Measurements from ENCODE around the gene IPO8.
"Not testable (repeated sequence)": the region's sequence is repeated elsewhere in the genome, so short reads cannot be mapped to it uniquely, and the experiment has no call there.

IPO8 gene

DNA sequence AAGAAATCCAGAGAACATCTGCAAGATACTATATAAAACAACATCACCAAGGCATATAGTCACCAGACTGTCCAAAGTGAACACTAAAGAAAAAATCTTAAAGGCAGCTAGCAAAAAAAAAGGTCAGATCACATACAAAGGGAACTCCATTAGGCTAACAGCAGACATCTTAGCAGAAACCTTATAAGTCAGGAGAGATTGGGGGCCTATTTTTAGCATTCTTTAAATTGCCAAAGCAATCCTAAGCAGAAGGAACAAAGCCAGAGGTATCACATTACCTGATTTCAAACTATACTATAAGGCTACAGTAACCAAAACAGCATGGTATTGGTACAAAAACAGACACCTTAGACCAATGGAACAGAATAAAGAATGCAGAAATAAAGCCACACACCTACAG is 92.5 kb downstream of the IPO8 start:
- no peak for DNase-seq

DNA sequence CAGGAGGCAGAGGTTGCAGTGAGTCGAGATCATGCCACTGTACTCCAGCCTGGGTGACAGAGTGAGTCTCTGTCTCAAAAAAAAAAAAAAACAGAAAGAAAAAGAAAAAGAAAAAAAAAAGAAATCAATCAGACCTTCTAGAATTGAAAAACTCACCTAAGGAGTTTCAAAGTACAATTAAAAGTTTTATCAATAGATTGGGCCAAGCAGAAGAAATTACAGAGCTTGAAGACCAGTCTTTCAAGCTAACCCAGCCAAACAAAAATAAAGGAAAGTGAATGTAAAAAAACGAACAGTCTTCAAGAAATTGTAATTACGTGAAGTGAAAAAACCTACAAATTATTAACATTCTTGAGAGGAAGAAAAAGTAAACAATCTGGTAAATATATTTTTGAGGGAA is 93.0 kb downstream of the IPO8 start:
- DNase-seq: no peak

- DNase-seq: no peak
Measured at GRCh38 chr12:30599608-30600007, 96.1 kb downstream of the IPO8 start.

- DNase-seq: no peak
Measured at GRCh38 chr12:30598889-30599288, 96.8 kb downstream of the IPO8 start.

GRCh38 chr12:30595742-30596141 is 99.9 kb downstream of the IPO8 start:
- no peak for DNase-seq

DNA sequence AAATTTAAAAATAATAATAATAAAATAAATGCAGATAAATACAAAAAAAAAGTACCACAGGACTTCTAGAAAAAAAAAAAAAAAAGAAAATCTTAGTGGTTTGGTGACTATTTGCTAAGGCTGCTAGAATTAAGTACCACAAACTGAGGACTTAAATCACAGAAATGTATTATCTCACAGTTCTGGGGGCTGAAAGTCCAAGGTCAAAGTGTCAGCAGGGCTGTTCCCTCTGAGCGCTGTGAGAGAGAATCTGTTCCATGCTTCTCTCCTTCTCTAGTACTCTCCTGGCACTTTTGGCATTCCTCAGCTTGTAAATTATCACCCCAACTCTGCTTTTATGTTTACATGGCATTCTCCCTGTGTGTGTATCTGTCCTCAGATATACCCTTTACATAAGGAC is 101.2 kb downstream of the IPO8 start:
- DNase-seq: no peak

GRCh38 chr12:30588572-30588971 is 107.1 kb downstream of the IPO8 start:
- DNase-seq: not testable (repeated sequence)

GRCh38 chr12:30587782-30588181 is 107.9 kb downstream of the IPO8 start:
- no peak for DNase-seq

- DNase-seq: no peak
Measured at GRCh38 chr12:30585877-30586276, 109.8 kb downstream of the IPO8 start.

GRCh38 chr12:30582943-30583342 is 112.7 kb downstream of the IPO8 start:
- no peak for DNase-seq

DNA sequence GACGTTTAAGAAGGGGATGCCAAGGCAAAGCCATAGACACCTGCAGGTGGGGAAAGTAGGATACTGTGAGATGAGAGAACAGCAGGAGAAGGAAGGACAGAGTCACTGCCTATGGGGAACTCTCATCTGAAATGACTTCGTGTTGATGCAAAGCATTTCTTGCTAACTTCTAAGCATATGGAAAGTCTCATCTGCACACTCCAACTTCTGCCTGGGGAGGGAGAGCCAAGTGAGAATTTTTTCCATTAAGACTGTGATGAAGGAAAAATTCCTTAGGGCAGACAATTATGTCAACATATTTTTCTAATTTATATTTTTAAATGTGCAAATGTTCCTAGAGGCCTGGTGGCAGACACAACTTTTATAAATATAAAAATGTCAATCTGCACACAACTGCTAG is 115.3 kb downstream of the IPO8 start:
- no peak for DNase-seq
